OCI-LY1 (cell line): ENCODE data around the gene BACH2.
"Not testable (repeated sequence)": the region's sequence is repeated elsewhere in the genome, so short reads cannot be mapped to it uniquely, and the experiment has no call there.

ENCODE experiments used
- EZH2 ChIP-seq: fragments of 200-600 bp; sonication (generic), shearing (Covaris generic); IDR thresholded peaks from 2 replicates; pipeline ENCODE4 v1.8.0; 2017; ENCODE audit warnings: borderline replicate concordance, mixed run types, mild to moderate bottlenecking, antibody characterized with exemption, low read length, moderate library complexity, mixed read lengths
- TF ChIP-seq, protein P1 (sequence below): fragments of 200-600 bp; sonication (generic), shearing (Covaris generic); IDR thresholded peaks from 2 replicates; pipeline ENCODE4 v1.5.1; 2017; ENCODE audit warnings: mild to moderate bottlenecking, antibody characterized with exemption, low read length, moderate library complexity, mixed read lengths

DNA sequence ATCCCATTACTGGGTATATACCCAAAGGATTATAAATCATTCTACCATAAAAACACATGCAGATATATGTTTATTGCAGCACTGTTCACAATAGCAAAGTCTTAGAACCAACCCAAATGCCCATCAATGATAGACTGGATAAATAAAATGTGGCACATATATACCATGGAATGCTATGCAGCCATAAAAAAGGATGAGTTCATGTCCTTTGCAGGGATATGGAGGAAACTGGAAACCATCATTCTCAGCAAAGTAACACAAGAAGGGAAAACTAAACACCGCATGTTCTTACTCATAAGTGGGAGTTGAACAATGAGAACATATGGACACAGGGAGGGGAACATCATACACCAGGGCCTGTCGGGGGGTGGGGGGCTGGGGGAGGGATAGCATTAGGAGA lies 88.0 kb downstream of the BACH2 start:
- TF ChIP-seq, protein P1, sequence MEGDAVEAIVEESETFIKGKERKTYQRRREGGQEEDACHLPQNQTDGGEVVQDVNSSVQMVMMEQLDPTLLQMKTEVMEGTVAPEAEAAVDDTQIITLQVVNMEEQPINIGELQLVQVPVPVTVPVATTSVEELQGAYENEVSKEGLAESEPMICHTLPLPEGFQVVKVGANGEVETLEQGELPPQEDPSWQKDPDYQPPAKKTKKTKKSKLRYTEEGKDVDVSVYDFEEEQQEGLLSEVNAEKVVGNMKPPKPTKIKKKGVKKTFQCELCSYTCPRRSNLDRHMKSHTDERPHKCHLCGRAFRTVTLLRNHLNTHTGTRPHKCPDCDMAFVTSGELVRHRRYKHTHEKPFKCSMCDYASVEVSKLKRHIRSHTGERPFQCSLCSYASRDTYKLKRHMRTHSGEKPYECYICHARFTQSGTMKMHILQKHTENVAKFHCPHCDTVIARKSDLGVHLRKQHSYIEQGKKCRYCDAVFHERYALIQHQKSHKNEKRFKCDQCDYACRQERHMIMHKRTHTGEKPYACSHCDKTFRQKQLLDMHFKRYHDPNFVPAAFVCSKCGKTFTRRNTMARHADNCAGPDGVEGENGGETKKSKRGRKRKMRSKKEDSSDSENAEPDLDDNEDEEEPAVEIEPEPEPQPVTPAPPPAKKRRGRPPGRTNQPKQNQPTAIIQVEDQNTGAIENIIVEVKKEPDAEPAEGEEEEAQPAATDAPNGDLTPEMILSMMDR: not testable (repeated sequence)
- TF ChIP-seq EZH2: not testable (repeated sequence)
